CD4-positive, alpha-beta T cell treated with Interleukin-4 for 4 hours (primary cell): ENCODE results near the gene SFTPB.
"Not testable (repeated sequence)": the region's sequence is repeated elsewhere in the genome, so short reads cannot be mapped to it uniquely, and the experiment has no call there.

Source experiments
- DNase-seq: peaks from one replicate; pipeline ENCODE4 v3.0.0-alpha.2; 2020

SFTPB gene

DNA sequence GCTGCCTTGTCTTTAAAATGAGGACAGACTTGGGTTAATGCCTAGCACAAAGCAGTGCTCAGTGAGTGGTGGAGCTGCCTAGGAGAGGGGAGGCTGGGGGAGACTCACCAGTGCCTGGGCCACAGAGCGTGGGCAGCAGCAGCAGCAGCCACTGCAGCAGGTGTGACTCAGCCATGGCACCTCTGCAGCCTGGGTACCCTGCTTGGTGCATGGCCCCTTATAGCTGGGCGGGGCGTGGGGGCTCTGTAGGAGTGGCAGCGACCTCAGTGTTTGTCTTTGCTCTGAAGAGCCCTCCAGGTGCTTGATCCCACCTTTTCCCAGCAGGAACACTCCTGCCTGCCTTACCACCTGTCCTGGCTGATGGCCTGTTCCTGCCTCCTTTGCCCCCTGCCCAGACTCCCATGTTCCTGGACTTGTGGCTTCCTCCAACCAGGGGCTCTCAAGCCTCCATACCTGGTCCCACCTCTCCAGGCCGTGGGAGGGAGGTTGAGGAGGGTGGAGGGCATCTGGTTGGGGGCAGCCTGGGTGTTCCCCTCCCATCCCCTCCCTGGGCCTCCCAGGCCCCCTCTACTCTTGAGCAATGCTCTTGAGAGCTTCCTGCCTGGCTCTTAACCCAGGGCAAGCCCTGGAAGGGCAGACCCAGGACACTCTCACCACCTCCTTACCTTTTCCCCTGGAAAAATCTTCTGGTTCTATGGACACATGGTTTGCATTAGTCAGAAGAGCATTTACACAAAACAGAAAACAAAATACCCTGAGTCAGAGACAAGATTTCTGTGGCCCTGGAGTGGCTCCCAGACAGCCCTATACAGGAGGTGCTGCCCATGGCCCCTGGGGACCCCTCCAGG is at the start of gene SFTPB:
Gene SFTPB (minus strand): TSS at position 191 of the 848 bp plus-strand sequence. CDS start 16 bp downstream, at position 175.
- DNase-seq: no peak

DNA sequence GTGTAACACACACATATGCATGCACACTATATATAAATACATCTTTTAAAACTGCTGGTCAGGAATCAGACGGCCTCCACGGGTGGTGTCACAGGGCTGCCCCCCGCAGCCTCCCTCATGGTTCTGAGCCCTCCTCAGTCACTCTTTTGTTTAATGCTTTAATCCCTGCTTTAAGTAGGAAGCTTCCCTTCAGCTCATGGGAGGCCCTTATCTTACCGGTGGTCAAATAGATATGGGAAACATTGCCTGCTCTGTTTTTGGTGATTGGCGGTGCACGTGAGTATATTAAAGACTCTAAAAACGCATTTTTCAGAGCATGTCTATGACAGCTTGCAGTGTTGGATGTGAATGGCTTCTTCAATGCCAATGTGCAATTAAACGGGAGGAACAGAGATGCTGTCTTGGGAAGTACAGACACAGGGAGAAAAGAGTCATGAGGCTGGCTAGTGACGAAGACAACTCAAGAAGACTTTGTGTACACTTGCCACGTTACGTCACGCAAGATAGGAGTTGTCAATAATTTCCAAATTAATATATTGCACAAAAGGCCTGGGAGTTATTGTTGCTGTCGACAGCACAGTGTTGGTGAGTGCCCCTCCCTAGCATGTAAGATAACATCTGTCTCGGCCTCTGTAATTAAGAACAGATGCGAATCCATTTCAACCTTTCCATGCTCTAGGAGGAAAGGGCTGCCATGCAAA is 49.5 kb upstream of the SFTPB start:
- no peak for DNase-seq

DNA sequence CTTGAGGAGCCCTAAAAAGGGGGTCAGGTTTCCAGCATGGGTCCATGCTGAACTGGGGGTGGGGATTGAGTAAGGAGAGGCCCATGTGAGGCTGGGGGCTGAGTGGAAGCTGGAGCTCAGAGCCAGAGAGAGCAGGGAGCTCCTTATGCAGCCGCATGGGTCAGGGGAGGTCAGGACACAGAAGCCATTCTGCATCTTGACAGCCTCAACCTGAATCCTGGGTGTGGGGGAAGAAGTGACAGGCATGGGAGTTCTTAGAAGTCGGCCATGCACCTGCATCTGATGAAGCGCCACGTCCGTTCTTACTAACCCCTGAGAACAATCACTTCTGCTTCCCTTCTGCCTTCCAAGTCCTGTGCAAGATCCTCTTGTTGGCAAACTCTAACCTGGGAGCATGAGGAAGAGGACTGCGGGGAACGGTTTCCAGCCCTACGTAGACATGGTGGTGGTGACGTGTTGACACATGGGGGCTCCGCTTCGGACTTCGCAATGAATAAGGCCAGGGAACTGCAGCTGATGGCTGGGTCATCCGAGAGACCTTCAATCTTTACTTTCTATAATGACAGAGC is 48.4 kb upstream of the SFTPB start:
- DNase-seq: no peak

DNA sequence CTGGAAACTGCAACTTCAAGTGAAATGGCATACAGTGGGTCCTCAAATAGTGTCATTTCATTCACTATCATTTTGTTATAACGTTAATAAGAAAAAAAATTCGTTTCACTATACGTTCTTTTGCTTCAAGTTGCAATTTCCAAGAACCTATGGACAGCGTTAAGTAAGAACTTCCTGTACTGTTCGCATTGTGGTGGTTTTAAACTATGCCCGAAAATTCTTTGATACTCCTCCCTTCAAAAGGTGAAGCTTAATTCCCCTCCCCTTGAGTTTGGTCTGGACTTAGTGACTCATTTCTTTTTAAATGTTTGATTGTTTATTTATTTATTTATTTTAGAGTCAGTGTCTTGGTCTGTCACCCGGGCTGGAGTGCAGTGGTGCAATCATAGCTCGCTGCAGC is 46.8 kb upstream of the SFTPB start:
- no peak for DNase-seq

DNA sequence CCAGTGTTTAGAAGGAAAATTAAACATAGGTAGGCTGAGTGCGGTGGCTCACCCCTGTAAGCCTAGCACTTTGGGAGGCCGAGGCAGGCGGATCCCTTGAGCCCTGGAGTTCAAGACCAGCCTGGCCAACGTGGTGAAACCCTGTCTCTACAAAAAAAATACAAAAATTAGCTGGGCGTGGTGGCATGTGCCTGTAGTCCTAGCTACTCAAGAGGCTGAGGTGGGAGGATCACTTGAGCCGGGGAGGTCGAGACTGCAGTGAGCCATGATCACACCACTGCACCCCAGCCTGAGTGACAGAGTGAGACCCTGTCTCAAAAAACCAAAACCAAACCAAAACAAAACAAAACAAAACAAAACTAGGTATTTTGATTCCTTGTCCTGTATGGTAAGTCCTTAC is 46.4 kb upstream of the SFTPB start:
- DNase-seq: not testable (repeated sequence)

DNA sequence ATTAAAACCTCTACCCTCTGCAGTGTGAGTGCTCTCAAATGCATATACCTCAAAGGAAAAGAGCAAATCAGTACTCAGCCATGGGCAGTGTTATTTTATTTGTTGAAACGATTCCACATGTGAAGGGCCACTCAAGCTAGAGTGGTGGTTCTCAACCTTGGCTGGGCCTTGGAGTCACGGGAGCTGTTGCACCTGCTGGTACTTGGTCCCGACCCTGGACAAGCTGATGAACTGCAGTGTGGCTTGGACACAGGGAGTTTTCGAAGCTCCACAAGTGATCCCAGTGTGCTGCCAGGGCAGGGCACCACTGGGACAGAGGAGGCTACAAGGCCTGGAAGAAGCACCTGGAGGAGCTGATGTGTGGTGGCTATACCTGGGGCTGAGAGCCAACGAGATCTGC is 45.8 kb upstream of the SFTPB start:
- DNase-seq: no peak

DNA sequence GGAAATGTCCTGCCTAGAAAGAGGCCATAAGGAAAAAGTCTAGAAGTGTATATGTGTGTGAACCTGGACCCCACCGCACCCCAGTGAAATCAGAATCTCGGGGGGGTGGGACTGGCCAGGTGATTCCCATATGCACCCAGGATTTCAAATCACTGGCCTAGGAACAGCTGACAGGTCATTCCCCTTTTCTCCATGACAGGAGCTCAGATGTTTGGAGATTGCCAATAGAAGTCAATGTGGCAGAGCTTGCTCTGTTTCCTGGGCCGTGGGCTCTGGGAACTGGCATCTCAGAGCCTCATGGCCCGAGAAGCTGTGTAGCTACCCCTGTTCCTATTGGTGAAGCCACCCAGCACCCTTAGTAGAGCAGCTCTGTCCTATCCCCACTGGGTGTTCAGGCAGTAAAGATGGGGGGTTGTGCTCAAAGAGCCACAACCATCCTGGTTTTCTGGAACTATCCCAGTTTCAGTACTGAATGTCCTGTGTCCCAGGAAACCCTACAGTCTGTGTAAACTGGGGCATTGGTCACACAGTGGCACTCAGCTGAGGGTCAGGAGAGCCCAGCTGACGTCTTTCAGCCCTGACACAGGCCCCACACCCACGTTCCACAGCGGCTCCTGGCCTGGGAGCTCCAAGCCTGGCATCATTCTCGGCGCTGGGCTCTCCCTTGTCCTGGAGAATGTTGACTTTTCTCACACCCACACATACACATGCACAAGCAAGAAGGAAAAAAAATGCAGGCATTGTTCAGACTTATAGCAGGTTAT is 45.0 kb upstream of the SFTPB start:
- DNase-seq: no peak

DNA sequence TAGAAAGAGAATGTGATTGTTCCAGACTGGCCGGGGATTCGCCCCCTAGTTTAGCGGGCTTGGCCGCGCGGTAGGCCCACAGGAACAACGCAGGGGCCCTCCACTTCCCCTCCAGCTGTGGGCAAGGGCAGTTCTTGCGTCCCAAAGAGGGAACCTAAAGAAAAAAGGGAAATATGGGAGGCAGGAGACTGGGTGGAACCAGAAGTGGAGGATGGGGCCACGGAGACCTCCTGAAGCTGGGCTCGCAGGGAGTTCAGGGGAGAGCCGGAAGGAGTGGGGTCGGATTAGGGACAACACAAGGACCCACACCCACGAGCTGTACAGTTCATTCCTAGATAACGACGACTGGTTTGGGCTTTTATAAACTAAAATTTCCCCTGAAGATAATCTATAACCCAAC is 44.3 kb upstream of the SFTPB start:
- DNase-seq: no peak

DNA sequence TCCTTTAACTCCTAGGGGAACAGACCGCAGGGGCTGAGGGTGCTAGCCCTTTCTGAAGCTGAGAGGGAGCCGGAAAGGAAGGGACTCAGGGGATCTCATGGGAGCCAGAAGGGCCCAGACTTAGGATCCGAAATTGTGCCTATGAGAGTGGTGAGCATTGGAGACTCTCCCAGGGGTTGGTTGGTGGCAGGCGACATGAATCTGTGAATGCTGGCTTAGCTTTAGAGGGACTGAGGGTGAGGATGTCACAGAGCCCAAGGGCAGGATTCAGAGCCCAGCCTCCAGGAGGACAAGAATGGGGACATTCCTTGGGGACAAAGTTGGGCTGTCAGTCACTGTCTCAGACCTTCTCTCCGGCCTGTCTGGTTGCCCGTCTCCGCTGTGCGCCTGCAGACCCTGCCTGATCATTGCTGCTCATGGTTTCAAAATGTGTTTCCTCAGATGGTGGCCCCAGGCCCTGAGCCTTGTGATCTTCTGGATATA is 43.6 kb upstream of the SFTPB start:
- no peak for DNase-seq

DNA sequence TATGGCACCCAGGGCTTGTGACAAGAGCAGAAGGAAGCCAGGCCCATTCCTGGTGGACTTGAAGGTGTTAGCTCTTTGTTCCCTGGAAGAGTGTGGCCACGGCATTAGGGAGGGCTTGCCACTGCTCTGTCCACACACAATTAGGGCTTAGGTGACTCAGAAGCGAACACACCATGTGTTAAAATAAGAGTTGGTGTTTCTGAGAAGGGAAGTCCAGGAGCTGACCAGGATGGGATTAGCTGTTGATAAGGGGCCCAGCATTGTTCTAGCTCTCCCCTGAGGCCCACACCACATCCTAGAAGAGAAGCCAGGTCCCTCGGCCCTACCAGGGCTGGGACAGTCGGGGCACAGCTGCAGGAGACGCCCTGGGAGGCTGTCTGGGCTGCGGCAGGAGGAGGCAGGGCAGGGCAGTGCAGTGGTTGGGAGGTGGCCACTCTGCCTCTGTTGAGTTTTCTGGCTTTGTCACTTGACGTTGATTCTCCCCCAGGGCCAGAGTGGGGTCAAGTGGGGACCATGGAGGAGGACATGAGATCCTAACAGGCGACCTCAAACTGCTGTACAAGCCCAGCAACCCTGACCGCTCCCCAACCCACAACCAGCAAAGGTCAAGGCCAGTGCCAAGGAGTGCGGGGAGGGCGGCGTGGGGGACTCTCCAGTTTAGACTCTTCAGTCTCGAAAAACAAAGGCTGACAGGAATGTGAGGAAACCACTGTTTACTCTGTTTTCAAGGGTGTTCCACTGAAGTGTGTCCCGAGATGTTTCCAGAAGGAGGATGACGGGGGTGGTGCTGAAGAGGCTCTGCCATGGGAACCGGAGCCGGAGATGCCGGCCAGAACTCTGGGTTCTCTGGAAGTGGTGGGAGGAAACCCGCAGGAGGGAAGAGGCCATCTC is 42.9 kb upstream of the SFTPB start:
- no peak for DNase-seq

DNA sequence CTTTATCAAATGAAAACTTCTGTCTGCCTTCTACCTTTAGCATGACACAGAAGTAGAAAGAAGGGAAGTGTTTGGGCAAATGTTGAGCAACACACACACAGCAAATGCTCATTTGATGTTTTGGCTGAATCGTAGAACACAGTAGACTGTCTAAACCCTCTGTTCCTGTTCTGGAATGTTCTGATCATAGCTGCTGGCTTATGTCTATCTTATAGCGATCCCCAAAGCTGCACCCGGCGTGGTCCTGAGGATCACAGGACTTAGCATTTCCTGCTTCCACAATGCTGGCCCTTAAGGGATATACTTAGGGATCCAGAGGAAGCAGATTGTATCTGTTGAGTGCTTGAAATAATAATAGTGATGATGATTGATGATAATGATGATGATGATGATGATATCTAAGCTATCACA is 41.4 kb upstream of the SFTPB start:
- no peak for DNase-seq

DNA sequence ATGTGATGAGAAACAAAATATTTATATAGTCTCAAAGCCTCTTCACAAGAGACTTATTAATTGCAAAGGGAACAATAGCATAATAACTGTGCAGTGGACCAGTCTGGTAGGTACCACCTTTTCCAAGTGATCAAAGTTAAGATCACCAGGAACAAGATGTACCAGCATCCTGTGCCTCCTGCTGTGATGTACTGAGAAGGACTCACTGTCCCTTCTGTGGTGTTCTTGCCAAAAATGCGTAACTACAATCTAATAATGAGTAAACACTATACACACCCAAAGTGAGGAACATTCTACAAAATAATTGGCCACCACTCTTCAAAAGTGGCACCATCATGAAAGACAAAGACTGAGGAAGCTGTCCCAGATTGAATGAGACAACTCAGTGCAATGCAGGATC is 40.6 kb upstream of the SFTPB start:
- no peak for DNase-seq

DNA sequence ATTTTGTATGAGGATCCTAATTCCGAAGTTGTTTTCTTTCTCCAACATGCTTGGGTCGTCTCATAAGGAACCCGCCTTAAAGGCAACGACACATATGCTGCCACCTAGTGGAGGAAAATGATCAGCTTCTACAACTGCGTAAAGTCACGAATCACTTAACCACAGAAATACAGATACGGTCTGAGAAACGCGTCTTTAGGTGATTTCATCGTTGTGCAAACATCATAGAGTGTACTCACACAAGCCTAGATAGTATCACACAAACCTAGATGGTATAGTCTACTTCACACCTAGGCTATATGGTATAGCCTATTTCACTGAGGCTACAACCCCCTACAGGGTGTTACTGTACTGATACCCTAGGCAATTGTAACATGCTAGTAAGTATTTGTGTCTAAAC is 39.3 kb upstream of the SFTPB start:
- peak; percentile 83 for DNase-seq

DNA sequence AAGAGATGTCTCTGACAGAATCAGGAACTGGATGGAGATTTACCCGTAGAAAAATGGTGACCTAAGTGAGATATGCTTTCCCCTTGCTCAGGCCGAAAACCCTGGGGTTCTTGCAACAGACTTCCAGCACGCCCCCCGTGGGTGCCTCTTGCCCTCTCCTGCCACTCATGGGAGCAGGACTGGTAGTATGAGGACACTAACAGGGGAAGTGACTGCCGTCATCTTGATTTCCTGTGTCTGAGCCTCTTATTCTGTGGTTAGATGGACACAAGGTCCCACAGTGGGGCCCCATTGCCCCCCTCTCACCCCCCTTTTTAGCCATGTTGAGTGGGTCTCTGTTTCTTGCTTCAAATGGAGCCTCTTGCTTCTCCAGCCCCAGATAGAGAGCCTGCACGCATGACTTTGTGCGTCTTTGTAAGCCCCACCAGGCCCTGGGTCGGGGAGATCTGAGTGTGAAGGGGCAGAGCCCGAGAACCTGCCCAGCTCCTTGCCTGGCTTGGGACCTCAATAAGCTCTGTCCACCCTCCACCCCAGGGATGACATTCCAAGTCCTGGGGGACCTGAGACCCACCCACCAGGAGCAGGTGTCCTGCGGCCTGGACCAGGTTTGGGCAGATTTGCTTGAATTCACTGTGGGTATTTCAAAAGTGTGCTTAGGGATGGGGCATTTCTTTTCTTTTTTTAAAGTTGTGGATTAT is 38.7 kb upstream of the SFTPB start:
- no peak for DNase-seq

DNA sequence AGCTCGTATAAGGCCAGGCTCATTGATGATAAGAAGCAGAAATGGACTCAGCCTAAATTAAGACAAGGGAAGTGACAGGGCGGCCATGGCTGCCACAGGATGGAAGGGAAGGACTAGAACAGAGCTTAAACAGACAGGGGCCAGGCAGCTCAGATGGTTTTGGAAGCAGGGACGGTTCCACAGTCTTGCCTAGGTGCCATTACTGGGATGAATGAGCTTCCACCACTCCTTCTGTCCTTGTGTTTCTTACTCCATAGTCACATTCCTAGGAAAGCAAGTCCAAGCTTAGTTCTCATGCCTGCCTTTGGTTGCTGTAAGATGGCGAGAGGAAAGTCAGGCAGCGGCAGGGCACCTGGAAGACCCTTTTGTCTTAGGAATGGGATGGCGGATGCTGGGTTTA is 38.1 kb upstream of the SFTPB start:
- DNase-seq: no peak

DNA sequence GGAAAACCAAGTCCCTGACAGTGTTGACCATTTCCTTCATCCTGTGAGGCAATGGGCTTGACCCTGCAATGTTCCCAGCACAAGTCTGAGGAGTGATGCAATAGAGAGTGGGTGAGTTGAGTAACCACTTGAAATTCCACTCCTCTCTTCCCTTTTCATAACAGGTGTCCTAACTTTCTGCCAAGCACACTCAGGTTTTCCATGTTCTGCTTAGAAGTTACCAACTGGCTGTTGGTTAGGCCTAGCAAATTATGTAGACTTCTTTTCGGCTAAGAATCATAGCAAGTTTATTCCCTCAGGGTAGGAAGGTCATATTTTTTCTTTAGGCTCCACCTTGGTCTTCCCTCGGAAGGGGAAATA is 37.7 kb upstream of the SFTPB start:
- DNase-seq: no peak

DNA sequence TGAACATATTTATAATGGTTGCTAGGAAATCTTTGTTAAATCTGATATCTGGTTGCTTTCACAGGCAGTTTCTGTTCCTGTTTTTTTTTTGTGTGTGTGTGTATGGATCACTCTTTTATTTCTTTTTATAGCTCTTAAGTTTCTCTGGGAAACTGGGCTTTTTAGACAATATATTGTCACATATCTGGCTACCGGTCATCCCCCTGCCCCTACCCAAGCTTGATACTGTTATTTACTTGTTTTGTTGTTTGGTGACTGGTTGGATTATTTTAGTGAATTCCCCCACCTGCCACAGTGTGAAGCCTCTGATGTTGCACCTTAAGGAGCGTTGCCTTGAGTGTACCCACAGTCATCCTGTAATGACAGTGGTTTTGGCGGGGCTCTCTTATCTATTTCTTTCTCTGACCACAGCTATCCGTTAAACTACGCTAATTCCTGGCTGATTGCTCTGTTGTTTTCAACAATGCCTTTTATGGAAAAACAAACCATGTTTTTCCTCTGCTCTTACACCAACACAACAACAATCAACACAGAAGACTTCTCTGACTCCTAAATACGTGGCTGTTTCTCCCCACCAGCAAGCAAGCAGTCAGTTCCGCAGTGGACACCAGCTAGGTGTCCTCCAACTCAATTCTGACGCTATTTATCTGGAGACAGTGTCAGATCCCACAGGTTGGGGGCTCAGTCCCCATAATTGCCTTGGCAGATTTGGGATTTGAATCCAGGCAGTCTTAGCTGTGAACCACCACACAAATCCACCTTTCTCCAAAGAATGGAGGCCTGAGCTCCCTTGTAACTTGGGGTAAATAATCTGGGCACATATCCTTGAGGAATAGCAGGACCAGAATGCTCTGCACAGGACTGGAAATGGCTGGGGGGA is 37.0 kb upstream of the SFTPB start:
- peak; percentile 51 for DNase-seq

DNA sequence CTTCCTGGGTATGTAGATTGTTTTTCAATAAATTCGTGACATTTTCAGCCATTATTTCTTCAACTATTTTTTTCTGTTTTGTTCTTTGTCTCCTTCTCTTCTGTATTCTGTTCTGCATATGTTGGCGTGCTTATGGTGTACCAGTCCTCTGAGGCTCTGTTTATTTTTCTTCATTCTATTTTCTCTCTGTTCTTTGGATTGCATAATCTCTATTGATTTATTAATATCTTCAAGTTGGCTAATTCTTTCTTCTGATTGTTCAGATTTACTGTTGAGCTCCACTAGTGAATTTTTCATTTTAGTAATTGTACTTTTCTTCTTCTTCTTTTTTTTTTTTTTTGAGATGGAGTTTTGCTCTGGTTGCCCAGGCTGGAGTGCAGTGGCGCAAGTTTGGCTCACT is 36.0 kb upstream of the SFTPB start:
- DNase-seq: no peak

DNA sequence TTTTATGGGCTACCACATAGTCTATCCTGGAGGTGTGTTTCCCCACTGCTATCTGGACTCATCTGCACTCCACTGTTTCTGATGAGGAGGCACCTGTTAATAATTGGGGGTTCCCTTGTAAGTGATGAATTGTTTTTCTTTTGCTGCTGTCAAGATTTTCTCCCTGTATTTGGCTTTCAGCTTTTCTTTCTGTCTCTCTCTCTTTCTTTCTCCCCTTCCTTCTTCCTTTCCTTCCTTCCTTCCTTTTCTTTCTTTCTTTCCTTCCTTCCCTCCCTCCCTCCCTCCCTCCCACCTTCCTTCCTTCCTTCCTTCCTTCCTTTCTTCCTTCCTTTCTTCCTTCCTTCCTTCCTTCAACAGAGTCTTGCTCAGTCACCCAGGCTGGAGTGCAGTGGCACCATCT is 35.3 kb upstream of the SFTPB start:
- DNase-seq: no peak

DNA sequence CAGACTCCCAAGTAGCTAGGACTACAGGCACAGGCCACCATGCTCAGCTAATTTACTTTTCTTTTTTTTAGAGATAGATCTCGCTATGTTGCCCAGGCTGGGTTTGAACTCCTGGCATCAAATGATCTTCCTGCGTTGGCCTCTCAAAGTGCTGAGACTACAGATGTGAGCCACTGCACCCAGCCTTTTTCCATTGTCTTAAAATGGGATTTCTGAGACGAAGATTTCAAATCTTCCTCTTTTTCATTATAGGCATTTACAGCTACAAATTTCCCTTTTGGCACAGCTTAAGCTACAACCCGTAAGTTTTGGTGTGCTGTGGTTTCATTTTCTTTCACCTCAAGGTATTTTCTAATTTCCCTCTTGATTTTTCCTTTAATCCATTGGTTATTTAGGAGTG is 34.8 kb upstream of the SFTPB start:
- DNase-seq: no peak

DNA sequence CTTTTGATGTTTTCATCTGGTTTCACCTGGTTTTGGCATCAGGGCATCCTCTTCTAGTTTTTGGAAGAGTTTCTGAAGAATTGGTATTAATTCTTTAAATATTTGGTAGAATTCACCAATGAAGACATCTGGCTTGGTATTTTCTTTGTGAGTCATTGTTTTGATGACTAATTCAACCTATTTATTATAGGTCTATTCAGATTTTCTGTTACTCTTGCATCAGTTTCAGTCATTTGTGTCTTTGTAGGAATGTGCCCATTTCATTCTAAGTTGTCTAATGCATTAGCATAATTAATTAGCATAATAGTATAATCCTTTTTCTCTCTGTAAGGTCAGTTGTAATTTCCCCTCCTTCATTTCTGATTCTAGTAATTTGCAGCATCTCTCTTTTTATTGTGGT is 34.2 kb upstream of the SFTPB start:
- DNase-seq: peak; percentile 25
